DND-41 (cell line): ENCODE results near the gene ZKSCAN5.

ENCODE experiments used
- ATAC-seq: fragments of 200-7000 bp; cut with Tn5 transposase; 3 replicates; pipeline ENCODE4 v1.9.1; 2021; ENCODE audit warnings: low read depth; ENCODE audit not compliant: insufficient read depth
- DNase-seq: peaks from one replicate; pipeline ENCODE4 v3.0.0-alpha.2; 2020
- H2AFZ ChIP-seq: 2 replicates; pipeline ENCODE4 v1.6.0; 2012; ENCODE audit warnings: low read depth, low read length
- H3K27ac ChIP-seq: 2 replicates; pipeline ENCODE4 v1.5.1; 2012; ENCODE audit warnings: low read length, inconsistent platforms
- H3K27me3 ChIP-seq: fragments of 200-600 bp; sonication (generic); 2 replicates; pipeline ENCODE4 v1.6.0; 2012; ENCODE audit warnings: low read length, mild to moderate bottlenecking, inconsistent platforms; ENCODE audit not compliant: insufficient read depth, poor library complexity
- H3K36me3 ChIP-seq: 2 replicates; pipeline ENCODE4 v1.5.1; 2012; ENCODE audit warnings: low read length, inconsistent platforms; ENCODE audit not compliant: insufficient read depth
- H3K4me1 ChIP-seq: 2 replicates; pipeline ENCODE4 v1.5.1; 2012; ENCODE audit warnings: mild to moderate bottlenecking, low read length; ENCODE audit not compliant: insufficient read depth
- H3K4me2 ChIP-seq: 2 replicates; pipeline ENCODE4 v1.6.0; 2012; ENCODE audit warnings: mild to moderate bottlenecking, moderate library complexity, low read length, inconsistent platforms; ENCODE audit not compliant: insufficient read depth
- H3K4me3 ChIP-seq, 2 experiments: fragments of 200-600 bp in 1 of 2; shearing (Covaris generic) in 1 of 2; 2 replicates each; pipeline ENCODE4 v1.5.1; 2012 to 2016; ENCODE audit warnings: inconsistent platforms in 2 of 2, low read length in 2 of 2, mild to moderate bottlenecking in 2 of 2, low read depth in 1 of 2, moderate library complexity in 1 of 2
- H3K79me2 ChIP-seq: 2 replicates; pipeline ENCODE4 v1.6.0; 2012; ENCODE audit warnings: low read length, inconsistent platforms; ENCODE audit not compliant: insufficient read depth
- H3K9ac ChIP-seq: 2 replicates; pipeline ENCODE4 v1.6.0; 2012; ENCODE audit warnings: low read depth, mild to moderate bottlenecking, inconsistent platforms, low read length, moderate library complexity
- H3K9me3 ChIP-seq: 2 replicates; pipeline ENCODE4 v1.5.1; 2012; ENCODE audit warnings: low read length, moderate library complexity, mild to moderate bottlenecking, inconsistent platforms; ENCODE audit not compliant: insufficient read depth, severe bottlenecking
- H4K20me1 ChIP-seq: 2 replicates; pipeline ENCODE4 v1.6.0; 2012; ENCODE audit warnings: low read length; ENCODE audit not compliant: insufficient read depth
- EZH2 ChIP-seq: IDR thresholded peaks from 3 replicates; pipeline ENCODE4 v1.6.1; 2012; ENCODE audit warnings: borderline replicate concordance, low read depth, mild to moderate bottlenecking, moderate library complexity, low read length, inconsistent platforms; ENCODE audit not compliant: severe bottlenecking
- TF ChIP-seq, protein P1 (sequence below): IDR thresholded peaks from 2 replicates; pipeline ENCODE4 v1.5.1; 2012; ENCODE audit warnings: borderline replicate concordance, low read length, moderate library complexity, mild to moderate bottlenecking; ENCODE audit not compliant: poor library complexity, severe bottlenecking; ENCODE audit errors: extremely low read depth

The ZKSCAN5 gene

GRCh38 chr7:99485094-99485493 lies 19.4 kb upstream of the ZKSCAN5 start:
- Histone ChIP-seq H3K9me3 (no peaks in the 10 kb centered on the region), H3K27ac (no peak overlapping the region), H4K20me1 (peaks cover 6% of the 10 kb centered on the region; the same call in 1 of the 2 replicates), H3K9ac (no peak overlapping the region), H3K79me2 (peaks cover 17% of the 10 kb centered on the region), H3K27me3 (no peaks in the 10 kb centered on the region), H3K4me2 (no peak overlapping the region), H2AFZ (no peak overlapping the region), H3K36me3 (peaks cover 47% of the 10 kb centered on the region), H3K4me1 (no peaks in the 10 kb centered on the region), H3K4me3 (no peak overlapping the region)
- ATAC-seq (no peak), DNase-seq (no peak)
- TF ChIP-seq EZH2 = no peak
- TF ChIP-seq, protein P1, sequence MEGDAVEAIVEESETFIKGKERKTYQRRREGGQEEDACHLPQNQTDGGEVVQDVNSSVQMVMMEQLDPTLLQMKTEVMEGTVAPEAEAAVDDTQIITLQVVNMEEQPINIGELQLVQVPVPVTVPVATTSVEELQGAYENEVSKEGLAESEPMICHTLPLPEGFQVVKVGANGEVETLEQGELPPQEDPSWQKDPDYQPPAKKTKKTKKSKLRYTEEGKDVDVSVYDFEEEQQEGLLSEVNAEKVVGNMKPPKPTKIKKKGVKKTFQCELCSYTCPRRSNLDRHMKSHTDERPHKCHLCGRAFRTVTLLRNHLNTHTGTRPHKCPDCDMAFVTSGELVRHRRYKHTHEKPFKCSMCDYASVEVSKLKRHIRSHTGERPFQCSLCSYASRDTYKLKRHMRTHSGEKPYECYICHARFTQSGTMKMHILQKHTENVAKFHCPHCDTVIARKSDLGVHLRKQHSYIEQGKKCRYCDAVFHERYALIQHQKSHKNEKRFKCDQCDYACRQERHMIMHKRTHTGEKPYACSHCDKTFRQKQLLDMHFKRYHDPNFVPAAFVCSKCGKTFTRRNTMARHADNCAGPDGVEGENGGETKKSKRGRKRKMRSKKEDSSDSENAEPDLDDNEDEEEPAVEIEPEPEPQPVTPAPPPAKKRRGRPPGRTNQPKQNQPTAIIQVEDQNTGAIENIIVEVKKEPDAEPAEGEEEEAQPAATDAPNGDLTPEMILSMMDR = no peak

- H4K20me1 ChIP-seq = peaks cover 11% of the 10 kb centered on the region
- no peak overlapping the region for H3K27ac ChIP-seq
- DNase-seq (no peak), ATAC-seq (peak; percentile 63)
- H2AFZ ChIP-seq = no peak overlapping the region
- H3K4me3 ChIP-seq = no peak overlapping the region
- peaks cover 28% of the 10 kb centered on the region for H3K79me2 ChIP-seq
- H3K36me3 ChIP-seq = peaks cover 46% of the 10 kb centered on the region
- TF ChIP-seq, protein P1 = peak; percentile 23
- no peak for TF ChIP-seq EZH2
- no peaks in the 10 kb centered on the region for H3K27me3 ChIP-seq
- H3K4me1 ChIP-seq = no peaks in the 10 kb centered on the region
- no peak overlapping the region for H3K9ac ChIP-seq
- H3K4me2 ChIP-seq = no peak overlapping the region
- no peaks in the 10 kb centered on the region for H3K9me3 ChIP-seq
Observed at GRCh38 chr7:99489235-99489634, 15.2 kb upstream of the ZKSCAN5 start.

- H3K79me2 ChIP-seq = peaks cover 42% of the 10 kb centered on the region
- no peak overlapping the region for H3K4me2 ChIP-seq
- H3K4me1 ChIP-seq = no peaks in the 10 kb centered on the region
- DNase-seq = no peak
- ATAC-seq = no peak
- H3K9me3 ChIP-seq = no peaks in the 10 kb centered on the region
- H2AFZ ChIP-seq = no peak overlapping the region
- H3K27me3 ChIP-seq = no peaks in the 10 kb centered on the region
- no peak overlapping the region for H3K4me3 ChIP-seq
- H3K27ac ChIP-seq = no peak overlapping the region
- no peak for TF ChIP-seq EZH2
- TF ChIP-seq, protein P1 = no peak
- peaks cover 12% of the 10 kb centered on the region for H4K20me1 ChIP-seq
- H3K9ac ChIP-seq = no peak overlapping the region
- H3K36me3 ChIP-seq = peaks cover 53% of the 10 kb centered on the region
Observed at GRCh38 chr7:99490878-99491277, 13.6 kb upstream of the ZKSCAN5 start.

DNA sequence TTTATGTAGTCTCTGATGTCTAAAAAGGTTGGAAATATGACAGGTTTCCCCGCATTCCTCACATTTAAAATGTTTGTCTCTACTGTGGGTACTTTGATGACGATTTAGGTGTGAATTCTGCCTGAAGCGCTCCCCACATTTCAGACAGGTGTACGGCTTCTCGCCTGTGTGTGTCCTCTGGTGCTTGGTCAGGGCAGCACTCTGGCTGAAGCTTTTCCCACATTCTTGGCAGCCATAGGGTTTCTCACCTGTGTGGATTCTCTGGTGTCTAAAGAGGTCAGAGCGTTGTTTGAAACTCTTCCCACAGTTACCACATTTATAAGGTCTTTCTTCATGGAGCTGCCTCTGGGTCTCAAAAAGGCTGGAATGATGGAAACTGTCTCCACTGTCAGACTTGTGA lies 10.6 kb upstream of the ZKSCAN5 start:
- peaks cover 21% of the 10 kb centered on the region for H3K4me1 ChIP-seq
- no peak overlapping the region for H3K9ac ChIP-seq
- H3K79me2 ChIP-seq = peaks cover 66% of the 10 kb centered on the region
- no peaks in the 10 kb centered on the region for H3K27me3 ChIP-seq
- ATAC-seq (no peak), DNase-seq (no peak)
- H3K36me3 ChIP-seq = peaks cover 72% of the 10 kb centered on the region
- TF ChIP-seq, protein P1 = no peak
- peaks cover 31% of the 10 kb centered on the region for H4K20me1 ChIP-seq
- H2AFZ ChIP-seq = no peak overlapping the region
- no peaks in the 10 kb centered on the region for H3K9me3 ChIP-seq
- no peak overlapping the region for H3K4me2 ChIP-seq
- no peak overlapping the region for H3K4me3 ChIP-seq
- no peak overlapping the region for H3K27ac ChIP-seq
